NCI-H774 (cell line): Measurements from ENCODE around the gene ZNF784.

Source experiments
- DNase-seq: peaks from one replicate; lab custom pipeline; 2025; lab: John Stamatoyannopoulos, UW

ZNF784 gene

GRCh38 chr19:55656552-55656951 is 32.2 kb upstream of the ZNF784 start:
- DNase-seq, result no peak

DNA sequence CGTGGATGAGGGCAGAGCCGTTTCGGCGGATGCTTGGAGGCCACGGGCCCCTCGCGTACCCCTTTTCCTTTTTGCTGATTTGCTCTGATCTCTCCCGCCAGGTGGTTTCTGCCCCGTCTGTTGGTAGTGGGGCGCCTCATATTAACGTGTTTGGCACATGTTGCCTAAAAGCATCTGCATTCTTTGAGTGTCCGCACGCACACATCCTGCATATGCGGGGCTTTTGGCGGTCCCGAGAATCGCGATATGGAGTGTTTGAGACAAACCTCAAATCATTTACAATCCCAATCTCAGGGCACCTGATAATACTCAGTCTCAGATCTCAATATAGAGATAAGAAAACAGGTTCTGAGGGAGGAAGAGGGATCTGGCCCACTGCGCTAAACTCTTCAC is 31.3 kb upstream of the ZNF784 start:
- DNase-seq, result no peak

- peak; percentile 88 for DNase-seq
These were observed 30.7 kb upstream of the ZNF784 start, which contains the start of gene U2AF2 for GRCh38 chr19:55654868-55655647. Gene U2AF2 (plus strand): TSS chr19:55655035. CDS start chr19:55655105, 70 bp downstream.

GRCh38 chr19:55654323-55654867 is 30.0 kb upstream of the ZNF784 start:
- peak; percentile 98 for DNase-seq

GRCh38 chr19:55653651-55654322 is 29.4 kb upstream of the ZNF784 start:
- peak; percentile 96 for DNase-seq

DNA sequence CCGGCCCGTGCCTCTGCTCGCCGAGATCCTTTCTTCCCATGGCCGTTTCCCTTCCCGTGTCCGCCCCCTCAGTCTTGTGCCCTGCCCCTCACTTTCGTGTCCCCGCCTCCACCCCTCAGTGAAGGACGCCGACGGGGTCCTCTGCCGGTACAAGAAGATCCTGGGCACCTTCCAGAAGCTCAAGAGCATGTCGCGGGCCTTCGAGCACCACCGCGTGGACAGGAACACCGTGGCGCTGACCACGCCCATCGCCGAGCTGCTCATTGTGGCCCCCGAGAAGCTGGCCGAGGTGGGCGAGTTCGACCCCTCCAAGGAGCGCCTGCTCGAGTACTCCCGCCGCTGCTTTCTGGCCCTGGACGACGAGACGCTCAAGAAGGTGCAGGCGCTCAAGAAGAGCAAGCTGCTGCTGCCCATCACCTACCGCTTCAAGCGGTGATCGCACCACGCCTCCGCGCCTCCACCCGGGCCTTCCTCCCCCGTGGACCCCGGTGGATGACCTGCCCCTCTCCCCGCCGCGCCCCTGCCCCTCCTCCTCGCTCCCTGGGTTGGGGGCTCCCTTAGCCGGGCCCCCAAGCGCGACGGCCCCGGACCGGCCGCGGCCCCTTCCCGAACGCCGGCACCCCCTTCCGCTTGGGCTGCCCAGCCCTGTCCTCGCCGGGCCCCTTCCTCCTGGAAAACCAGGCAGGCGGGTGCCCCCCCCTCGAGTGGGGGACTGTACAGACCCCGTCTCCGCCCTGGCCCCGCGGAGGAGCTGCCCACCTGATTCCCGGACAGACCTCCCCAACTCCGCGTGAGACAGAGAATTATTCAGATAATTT is 28.2 kb upstream of the ZNF784 start:
- no peak for DNase-seq

DNA sequence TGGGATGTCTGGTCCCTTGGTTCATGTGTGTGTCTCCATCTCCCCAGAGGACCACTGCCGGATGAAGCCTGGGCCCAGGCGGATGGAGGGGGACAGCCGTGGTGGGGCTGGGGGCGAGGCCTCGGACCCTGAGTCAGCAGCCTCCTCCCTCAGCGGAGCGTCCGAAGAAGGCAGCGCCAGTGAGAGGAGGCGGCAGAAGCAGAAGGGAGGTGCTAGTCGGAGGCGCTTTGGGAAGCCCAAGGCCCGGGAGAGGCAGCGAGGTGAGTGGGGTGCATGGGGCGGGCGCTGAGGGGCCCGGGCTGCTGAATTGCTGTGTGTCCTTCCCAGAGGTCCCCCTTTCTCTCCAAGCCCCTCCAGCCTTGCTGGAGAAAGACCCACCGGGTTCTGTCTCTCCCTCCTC is 26.9 kb upstream of the ZNF784 start:
- no peak for DNase-seq

- no peak for DNase-seq
These were observed 26.4 kb upstream of the ZNF784 start for GRCh38 chr19:55650602-55651230.

DNA sequence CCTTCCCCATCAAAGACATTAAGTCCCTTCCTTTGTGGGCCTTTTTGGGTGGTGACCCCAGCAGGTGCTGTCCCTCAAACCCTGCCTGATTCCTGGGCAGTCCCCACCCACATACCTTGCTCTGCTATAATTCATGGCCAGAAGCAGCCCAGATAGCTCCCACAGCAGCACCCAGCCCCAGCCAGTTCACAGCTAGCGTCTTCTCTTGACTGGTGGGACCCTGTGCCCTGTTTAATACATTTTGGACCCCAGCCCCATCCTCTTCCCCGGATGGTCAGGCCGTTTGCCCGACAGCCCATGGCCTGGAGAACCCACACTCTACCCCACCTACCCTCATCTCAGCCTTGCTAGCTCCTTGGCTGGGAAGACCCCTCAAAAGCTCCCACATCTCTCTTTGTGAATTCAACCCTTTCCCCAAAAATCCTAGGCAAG is 25.8 kb upstream of the ZNF784 start:
- DNase-seq, result no peak

- no peak for DNase-seq
These were observed 25.1 kb upstream of the ZNF784 start for GRCh38 chr19:55649268-55650125.

- DNase-seq, result no peak
These were observed 24.4 kb upstream of the ZNF784 start for GRCh38 chr19:55648585-55649267.

- DNase-seq, result no peak
These were observed 23.6 kb upstream of the ZNF784 start, which contains the start of gene CCDC106 for GRCh38 chr19:55647732-55648584. Gene CCDC106 (plus strand): TSS chr19:55648212. CDS start chr19:55649047, 835 bp downstream.

GRCh38 chr19:55646889-55647731 is 22.7 kb upstream of the ZNF784 start:
- no peak for DNase-seq

DNA sequence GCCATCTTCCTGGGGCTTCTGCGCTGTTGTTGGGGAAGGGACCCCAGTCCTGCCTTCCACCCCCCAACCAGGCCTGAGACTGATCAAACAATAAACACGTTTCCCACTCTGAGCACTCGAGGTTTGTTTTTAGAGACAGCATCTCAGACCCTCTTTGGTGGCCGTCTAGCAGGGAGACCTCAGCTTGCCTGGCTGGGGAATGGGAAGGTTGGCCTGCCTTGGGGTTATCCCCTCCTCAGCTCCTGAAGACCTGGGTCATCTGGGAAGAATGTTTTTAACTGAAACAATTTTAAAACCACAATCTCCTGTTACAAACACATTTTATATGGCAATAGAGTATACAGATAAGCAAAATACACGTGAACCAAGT is 21.1 kb upstream of the ZNF784 start:
- no peak for DNase-seq

GRCh38 chr19:55644842-55645511 is 20.6 kb upstream of the ZNF784 start:
- DNase-seq, result no peak

GRCh38 chr19:55644191-55644833 is 19.9 kb upstream of the ZNF784 start:
- no peak for DNase-seq

DNA sequence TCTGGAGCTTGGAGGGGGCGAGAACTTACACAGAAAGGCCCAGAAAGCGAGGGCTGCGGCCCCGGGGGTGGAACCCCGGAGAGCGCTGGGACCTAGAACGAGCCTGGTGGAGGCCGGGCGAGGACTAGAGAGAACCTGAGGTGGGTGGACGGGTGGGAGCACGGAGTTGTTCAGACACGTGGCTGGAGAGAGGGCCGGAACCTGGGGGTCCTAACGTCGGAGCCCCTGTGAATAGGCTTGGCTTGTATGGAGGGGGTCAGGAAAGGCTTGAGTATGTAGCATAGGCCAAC is 19.5 kb upstream of the ZNF784 start:
- DNase-seq, result no peak
